GM12872 (cell line): Measurements from ENCODE around the gene BRF1.

Experiments
- TF ChIP-seq, protein P1 (sequence below): IDR thresholded peaks from 3 replicates; pipeline ENCODE4 v1.5.1; 2011; ENCODE audit warnings: low read depth, mild to moderate bottlenecking, low read length, moderate library complexity; ENCODE audit not compliant: insufficient read depth

Gene BRF1

DNA sequence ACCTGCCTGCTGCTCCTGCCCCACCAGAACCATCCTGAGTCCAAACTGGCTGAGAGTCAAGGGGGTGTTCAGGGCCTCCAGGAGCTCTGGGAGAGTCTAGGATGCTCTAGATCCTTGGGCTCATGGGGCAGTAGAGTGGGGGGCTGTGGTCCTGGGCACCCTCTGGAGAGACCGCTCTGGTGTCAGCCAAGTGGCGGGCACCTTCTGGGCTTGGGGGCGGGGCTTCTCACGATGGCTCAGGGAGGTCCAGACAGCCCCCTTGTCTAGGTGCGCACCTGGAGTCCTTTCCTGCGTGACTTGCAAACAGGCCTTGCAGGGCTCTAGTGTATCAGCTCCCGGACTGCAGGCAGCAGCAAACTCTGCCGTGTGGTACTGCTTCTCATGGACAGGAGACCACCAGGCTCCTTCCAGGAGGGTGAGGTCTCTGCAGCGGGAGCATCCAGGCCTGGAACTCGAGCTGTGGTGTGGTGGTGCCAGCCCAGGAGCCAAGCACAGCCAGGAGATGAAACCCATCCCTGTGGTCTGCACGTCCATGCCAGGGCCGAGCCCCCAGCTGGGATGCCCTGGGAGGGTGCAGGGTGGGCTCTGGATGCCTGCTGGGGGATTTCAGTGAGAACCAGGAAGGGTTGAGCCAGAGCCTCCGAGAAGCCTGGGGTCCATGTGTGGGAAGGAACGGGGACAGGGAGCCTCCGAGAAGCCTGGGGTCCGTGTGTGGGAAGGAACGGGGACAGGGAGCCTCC lies 28.8 kb upstream of the BRF1 start:
- TF ChIP-seq, protein P1, sequence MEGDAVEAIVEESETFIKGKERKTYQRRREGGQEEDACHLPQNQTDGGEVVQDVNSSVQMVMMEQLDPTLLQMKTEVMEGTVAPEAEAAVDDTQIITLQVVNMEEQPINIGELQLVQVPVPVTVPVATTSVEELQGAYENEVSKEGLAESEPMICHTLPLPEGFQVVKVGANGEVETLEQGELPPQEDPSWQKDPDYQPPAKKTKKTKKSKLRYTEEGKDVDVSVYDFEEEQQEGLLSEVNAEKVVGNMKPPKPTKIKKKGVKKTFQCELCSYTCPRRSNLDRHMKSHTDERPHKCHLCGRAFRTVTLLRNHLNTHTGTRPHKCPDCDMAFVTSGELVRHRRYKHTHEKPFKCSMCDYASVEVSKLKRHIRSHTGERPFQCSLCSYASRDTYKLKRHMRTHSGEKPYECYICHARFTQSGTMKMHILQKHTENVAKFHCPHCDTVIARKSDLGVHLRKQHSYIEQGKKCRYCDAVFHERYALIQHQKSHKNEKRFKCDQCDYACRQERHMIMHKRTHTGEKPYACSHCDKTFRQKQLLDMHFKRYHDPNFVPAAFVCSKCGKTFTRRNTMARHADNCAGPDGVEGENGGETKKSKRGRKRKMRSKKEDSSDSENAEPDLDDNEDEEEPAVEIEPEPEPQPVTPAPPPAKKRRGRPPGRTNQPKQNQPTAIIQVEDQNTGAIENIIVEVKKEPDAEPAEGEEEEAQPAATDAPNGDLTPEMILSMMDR = no peak

DNA sequence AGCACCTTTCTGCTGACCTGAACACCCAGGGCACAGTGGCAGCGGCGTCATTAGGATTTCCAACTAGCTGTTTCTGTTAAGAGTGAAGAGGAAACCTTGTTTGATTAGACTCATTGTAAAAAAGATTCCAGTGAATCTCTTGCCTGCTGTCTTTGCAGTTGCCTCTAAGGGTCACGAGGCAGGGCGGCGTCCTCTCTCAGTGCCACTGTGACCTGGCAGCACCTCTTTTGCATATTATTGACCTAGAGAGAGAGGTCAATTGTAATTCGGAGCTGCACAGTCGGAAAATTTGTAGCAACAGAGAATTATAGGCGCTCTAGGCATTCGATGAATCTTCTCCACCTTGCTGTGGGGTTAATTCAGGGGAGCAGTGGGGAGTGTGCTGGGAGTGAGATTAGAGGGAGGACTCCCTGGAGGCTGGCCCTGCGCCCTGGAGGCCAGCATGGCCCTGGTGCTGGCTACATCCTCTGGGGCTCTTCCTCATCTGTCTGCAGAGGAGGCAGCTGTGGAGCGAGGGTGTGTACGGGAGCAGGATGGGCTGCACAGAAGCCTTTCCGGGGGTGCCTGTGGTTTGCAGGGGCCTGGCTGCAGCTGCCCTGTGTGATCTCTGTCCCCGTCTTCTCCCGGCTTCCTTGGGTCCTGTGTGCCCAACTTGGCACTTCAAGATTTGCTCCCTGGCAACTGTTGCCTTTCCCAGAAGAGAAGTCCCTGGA lies 28.0 kb upstream of the BRF1 start:
- TF ChIP-seq, protein P1 = no peak

DNA sequence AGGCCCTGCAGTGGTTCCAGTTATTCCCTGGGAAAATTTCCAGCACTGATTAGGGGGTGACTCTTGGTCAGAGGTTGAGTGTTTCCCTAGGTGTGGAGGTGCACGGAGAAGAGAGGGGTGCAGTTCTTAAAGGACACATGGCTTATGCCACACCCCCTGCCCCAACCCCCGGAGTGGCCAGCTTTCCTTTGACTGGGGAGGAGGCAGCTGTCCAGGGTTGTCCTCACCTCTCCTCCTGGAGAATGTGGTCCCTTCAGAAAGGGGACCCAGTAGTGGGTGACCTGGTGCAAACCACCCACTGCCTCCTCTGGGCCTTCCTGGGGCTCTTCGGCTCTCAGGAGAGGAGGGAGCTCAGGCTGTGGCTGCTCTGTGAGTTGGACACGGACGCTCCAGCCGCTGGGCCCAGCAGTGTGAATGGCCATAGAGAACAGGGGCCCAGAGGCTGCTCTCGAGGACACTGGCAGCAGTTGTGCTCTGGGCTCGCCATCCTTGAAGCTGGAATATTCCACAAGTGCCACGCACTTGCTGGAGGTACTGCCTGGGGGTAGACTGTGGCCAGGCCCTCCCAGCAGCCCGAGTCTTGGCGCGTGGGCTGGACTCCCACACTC lies 27.4 kb upstream of the BRF1 start:
- TF ChIP-seq, protein P1 = no peak

DNA sequence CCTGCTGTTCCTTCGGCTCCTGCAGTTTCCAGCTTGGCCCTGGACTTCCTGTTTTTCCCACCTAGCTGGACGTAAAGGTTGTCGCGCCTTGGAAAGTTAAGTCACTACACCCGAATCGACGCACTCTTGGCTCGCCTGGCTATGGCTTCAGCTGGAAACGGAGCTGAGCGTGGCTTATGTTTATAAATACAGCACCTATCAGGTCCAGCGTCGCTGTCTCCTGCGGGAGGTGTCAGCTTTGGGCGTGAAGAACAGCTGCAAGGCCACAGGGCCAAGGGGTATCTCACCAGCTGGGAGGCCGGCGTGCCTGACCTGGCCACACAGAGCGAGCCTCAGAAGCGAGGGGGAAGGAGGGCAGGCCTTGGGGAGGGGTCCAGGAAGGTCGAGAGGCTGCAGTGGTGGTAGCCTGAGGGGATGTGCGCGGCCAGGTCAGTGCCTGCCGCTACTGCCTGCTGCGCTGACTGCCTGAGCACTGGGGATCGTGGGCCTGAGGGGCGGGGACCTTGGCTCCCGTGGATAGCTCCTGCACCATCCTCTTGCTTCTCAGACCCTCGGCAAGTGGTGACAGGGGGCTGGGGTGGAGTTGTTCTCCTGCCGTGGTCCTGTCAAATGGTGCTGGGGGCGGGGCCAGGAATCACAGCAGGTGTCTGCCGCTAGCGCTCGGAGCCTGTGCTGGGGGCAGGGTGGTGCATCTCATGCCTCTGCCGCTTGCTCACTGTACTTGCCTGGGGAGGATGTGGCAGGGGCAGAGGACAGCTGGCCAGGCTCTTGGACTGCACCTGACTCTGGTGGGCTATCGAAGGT lies 26.3 kb upstream of the BRF1 start:
- TF ChIP-seq, protein P1 = no peak

DNA sequence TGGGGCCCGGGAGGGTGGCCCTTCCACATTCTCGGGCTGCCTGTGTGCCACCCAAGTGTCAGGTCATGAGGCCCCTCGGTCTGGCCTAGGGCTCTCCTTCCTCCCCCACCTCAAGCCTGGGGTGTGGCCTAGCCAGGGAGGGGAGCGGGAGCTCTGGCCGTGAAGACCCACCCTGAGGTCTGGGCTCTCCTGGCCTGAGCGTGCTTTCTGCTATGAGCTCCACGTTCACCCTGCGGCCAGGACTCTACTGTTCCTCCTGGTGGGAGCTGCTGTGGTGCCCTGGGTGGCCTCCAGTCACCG lies 25.7 kb upstream of the BRF1 start:
- TF ChIP-seq, protein P1 = no peak

DNA sequence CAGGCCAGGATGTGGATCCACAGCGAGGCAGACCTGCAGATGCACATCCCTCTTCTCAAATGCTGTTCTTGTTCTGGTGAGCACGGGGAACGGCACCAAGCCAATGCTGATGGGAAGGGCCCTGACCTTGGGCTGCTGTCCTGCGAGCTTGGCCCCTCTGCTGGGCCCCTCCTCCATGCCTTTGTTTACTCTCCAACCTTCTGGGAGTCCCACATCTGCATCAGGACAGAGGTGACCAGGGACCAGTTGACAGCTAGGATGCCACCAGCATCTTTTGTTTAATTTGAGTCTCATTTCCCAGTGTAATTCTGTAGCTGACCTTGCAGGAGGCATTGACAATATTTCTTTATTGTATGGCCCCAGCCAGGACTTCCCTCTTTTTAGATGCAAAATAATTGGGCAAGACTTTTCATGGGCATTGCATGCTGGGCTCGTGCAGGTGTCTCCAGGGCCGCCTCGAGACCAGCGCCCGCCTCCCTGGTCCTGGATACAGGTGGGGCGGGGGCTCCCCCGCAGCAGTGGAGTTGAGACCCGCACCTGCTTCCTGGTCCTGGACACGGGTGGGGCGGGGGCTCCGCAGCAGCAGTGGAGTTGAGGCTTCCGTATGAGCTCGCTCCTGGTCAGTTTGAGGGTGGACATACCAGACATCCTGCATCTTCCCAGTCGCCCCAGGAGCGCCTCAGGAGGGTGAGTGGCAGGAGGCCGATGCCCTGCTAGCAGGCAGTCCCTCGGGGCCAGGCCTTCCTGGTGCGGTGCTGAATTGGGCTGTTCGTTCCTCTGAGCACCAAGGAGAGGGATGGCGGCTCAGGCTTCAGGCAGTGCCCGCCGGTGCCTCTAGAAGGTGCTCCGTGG lies 25.1 kb upstream of the BRF1 start:
- TF ChIP-seq, protein P1 = no peak
